Stimulated activated CD4-positive, alpha-beta T cell treated with anti-CD3 and anti-CD28 coated beads, TNF-alpha, amount 100 ng/mL, for 1 hour (primary cell): ENCODE measurements around the gene DUSP19.

Experiments used
- DNase-seq, 3 donors: peaks; one replicate each; pipeline ENCODE4 v3.0.0-alpha.2; 2020; ENCODE audit warnings: low read depth in 3 of 3, low spot score in 1 of 3

DUSP19 gene

DNA sequence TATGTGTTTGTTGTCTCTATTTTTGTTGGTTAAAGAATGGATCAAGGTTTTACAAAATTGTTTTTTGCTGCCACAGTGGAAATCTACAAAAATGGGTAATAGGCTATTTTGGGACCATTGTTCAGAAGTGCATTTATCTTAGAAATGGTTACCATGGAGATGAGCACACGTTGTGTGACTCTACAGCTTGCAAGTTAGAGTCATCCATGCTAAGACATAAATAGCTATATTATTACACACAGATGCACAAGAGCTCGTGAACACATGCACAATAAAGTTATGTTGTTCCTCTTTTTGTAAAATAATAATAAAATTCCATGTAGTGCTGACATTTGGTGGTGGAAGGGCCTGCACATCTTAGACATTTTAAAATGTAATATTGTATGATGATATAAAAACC, 15.5 kb upstream of the DUSP19 start:
- DNase-seq = no peak

DNA sequence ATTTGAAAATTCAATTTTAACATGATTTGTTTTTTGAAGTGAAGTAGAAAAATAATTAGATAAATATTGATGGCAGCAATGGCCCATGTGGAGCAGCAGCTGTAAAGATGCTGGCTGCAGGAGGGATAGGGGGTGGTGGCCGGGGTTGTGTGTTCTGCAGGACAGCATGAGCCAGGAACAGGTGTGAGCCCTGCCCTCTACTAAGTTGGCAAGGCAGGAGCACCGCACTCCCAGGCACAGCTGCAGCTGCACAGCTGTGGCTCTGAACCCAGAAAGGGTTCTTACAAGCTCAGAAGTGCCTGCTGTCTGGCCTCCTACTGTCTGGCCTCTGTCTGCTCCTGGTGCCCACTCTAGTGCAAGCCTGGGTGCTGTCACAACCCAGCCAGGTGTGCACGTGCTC, 10.0 kb upstream of the DUSP19 start:
- DNase-seq = no peak

- no peak for DNase-seq
Measured at GRCh38 chr2:183069174-183069573, 9.4 kb upstream of the DUSP19 start.

- no peak for DNase-seq
Measured at GRCh38 chr2:183070942-183071844, 7.4 kb upstream of the DUSP19 start.

DNA sequence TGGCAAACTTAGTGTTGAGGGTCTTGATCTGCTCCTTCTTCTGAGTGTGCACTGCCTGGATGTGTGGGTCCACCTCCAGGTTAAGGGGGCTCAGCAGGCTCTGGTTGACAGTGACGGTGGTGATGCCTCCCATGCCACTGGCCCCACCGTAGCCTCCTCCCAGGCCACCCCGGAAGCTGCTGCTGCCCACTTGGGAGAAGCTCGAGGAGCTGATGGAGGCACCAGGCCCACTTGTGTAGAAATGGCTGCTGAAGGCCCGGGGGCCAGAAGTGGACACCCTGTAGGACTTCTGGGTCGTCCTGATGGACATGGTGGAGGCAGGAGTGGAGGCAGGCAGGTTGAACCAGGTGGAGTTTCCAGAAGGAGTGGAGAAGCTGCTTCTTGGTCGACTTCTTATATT, 6.4 kb upstream of the DUSP19 start:
- DNase-seq = no peak

DNA sequence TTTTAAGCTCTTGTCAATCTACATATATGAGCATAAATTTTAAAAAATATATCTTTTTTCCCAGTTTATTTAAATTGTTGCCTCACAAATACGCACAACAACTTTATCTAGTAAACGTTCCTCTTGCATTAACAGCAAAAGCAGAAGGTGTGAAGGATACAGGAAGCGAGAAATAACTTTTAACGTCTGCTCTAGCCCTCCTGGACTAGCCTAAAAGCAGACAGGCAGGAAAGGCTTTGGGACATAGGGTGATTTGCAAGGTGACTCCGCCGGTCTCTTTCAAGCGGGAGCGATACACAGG, 434 bp upstream of the DUSP19 start:
- DNase-seq = no peak

GRCh38 chr2:183079139-183079775, 710 bp downstream of the DUSP19 start:
- DNase-seq = no peak

- DNase-seq = no peak
Measured at GRCh38 chr2:183081911-183082310, 3.4 kb downstream of the DUSP19 start.

DNA sequence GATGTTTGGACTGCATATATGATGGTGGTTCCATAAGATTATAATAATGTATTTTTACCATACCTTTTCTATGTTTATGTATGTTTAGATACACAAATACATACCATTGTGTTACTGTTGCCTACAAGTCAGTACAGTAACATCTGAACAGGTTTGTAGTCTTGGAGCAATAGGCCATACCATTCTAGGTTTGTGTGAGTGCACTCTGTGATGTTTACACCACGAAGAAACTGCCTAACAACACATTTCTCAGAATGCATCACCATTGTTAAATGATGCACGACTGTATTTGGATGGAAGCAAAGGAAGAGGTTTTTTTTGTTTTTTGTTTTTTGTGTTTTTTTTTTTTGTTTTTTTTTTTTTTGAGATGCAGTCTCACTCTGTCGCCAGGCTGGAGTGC, 9.5 kb downstream of the DUSP19 start:
- no peak for DNase-seq

DNA sequence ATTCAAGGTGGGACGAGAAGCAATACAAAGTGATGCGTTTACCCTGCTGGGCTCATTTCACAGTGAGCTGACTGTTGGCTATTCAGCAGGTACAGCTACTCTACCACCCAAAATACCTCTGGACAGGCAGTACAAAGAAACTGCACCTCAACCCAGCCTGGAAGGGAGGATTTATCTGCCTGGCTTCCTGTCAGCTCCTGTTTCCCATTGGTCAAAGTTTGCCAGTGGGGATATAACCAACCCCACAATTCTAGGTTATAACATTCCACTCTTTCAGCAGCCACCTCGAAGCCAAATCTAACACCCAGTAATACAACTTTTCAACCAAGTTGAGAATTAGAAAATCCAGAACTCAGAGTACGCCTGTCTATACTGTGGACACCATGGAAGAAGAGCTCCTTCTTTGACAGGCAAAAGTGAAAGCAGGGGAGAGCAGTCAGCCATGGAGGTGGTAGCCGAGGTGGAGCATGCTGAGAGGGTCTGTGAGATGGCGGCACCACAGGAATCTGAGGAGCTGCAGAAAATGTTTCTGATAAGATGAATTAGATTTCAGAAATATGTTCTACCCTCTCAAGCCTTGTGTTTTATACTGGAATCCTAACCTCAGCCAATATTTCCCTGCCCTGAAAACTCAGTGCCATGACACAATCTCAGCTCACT, 10.8 kb downstream of the DUSP19 start:
- no peak for DNase-seq

DNA sequence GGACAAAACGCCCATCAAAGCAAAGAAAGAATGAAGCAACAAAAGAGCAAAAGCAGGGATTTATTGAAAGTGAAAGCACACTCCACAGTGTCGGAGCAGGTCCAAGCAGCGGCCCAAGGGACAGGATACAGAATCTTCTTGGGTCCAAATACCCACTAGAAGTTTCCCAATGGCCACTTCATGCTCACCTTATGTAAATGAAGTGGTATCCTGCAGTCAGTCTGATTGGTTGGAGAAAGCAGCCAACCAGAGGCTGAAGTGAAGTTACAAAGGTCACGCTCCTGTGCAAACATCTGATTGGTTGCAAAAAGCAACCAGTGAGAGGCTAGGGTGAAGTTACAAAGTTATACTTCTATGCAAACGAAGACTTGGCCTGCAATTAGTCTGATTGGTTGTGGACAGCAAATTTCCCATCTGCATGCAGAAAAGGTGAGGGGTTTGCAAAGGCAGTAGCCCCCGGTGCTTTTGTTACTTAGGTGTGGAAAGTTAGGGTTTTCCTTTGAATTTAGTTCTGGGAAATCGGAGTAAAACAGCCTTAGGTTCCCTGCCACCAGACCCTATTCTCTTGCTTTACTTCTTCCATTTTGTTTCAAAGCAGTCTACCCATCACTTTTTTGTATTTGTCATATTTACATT, 12.9 kb downstream of the DUSP19 start:
- no peak for DNase-seq

- DNase-seq = no peak
Measured at GRCh38 chr2:183091954-183092345, 13.4 kb downstream of the DUSP19 start.

GRCh38 chr2:183093857-183094657, 15.5 kb downstream of the DUSP19 start:
- DNase-seq = no peak

DNA sequence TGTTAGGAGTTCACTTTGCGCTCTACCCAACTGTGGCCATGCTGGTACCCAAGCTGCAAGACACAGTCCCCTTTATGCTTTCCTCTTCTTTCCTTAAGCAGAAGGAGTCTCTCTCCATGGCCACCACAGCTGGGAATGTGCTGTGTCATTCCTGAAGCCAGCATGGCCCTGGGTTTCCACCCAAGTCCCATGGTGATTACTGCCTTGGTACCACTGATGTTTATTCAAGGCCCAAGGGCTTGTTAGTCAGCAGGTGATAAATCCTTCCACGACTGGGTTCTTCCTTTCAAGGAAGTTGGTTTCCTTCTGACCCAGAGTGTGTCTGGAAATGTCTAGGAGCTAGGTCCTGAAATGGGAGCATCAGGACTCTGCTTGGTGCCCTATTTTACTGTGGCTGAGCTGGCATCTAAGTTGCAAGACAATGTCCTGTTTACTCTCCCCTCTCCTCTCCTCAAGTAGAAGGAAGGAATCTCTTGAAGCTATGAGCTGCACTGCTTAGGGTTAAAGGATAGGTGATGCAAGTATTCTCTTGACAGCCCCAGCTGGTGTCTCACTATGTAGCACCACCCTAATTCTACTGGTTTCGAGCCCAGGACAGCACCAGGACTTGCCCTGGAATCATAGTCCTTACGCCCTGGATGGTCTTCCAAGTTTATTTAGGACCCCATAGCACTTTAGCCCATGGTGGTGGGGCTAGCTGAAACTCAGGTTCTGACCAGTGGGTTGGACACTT, 27.0 kb downstream of the DUSP19 start:
- DNase-seq = no peak

- DNase-seq = no peak
Measured at GRCh38 chr2:183112577-183112976, 34.0 kb downstream of the DUSP19 start.

GRCh38 chr2:183113630-183114029, 35.1 kb downstream of the DUSP19 start:
- no peak for DNase-seq

- DNase-seq = no peak
Measured at GRCh38 chr2:183117226-183117625, 38.7 kb downstream of the DUSP19 start.

- DNase-seq = no peak
Measured at GRCh38 chr2:183123117-183123958, 44.8 kb downstream of the DUSP19 start.

DNA sequence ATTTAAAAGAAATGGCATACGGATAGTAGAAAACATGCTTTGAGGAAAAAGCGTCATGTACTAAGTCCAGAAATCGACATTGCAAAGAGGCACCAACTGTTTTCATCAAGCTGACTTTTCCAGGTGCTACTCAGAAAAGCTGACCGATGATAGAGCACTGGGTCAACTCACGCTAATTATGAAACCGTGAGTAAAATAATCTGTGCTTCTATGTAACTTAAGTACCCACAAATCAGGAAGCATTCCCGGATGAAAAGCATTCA, 45.3 kb downstream of the DUSP19 start:
- no peak for DNase-seq
